Stimulated activated naive CD8-positive, alpha-beta T cell treated with anti-CD3 and anti-CD28 coated beads, Interleukin-15, Interleukin-2, amounts not matched to agents 100 ng/mL and 50 ng/mL, for 24 hours (primary cell): ENCODE measurements around the gene ERI3.

Experiments
- H3K27ac Mint-ChIP-seq: one replicate; pipeline ENCODE4 v1.8.0; 2021; ENCODE audit warnings: mild to moderate bottlenecking, mixed read lengths
- H3K27me3 Mint-ChIP-seq: one replicate; pipeline ENCODE4 v1.8.0; 2021; ENCODE audit warnings: mixed read lengths
- H3K36me3 Mint-ChIP-seq: one replicate; pipeline ENCODE4 v1.8.0; 2021; ENCODE audit warnings: low read depth, mixed read lengths
- H3K4me1 Mint-ChIP-seq: one replicate; pipeline ENCODE4 v1.8.0; 2021; ENCODE audit warnings: low read depth, mixed read lengths
- H3K4me3 Mint-ChIP-seq: one replicate; pipeline ENCODE4 v1.8.0; 2021; ENCODE audit warnings: mild to moderate bottlenecking, mixed read lengths
- H3K9me3 Mint-ChIP-seq: one replicate; pipeline ENCODE4 v1.8.0; 2021; ENCODE audit warnings: mixed read lengths

Gene ERI3

DNA sequence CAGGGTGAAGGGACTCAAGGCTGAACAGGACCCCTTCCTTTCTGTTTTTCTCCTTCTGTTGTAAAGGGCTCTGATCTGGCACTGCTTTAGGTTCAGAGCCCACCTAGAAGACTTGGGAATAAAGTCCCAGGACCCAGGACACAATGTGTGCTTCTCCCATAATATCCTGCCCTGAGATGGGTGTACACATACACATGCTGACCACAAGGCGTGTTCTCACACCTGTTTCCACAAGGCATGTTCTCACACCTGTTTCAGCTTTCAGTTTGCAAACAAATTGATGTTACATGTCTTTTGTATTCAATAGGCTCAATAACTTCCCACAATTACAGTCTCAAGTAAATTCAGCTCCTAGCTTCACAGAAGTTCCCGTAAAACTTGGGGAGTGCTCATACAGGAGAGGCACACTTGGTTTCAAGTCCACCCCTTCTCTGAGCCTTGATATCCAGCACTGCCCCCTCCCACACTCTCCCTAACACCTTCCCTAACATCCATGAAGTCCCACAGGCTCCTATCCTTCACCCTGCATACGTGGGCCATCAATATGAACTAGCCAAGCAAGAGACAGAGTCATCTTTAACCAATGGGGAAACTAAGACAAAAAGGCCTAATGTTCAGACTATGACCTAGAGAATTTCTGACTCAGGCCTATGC is 41.7 kb downstream of the ERI3 start:
- Mint-ChIP-seq H3K4me1 (no peaks in the 10 kb centered on the region), H3K36me3 (peaks cover 40% of the 10 kb centered on the region), H3K9me3 (no peaks in the 10 kb centered on the region), H3K27ac (no peak overlapping the region), H3K4me3 (no peak overlapping the region), H3K27me3 (no peaks in the 10 kb centered on the region)

DNA sequence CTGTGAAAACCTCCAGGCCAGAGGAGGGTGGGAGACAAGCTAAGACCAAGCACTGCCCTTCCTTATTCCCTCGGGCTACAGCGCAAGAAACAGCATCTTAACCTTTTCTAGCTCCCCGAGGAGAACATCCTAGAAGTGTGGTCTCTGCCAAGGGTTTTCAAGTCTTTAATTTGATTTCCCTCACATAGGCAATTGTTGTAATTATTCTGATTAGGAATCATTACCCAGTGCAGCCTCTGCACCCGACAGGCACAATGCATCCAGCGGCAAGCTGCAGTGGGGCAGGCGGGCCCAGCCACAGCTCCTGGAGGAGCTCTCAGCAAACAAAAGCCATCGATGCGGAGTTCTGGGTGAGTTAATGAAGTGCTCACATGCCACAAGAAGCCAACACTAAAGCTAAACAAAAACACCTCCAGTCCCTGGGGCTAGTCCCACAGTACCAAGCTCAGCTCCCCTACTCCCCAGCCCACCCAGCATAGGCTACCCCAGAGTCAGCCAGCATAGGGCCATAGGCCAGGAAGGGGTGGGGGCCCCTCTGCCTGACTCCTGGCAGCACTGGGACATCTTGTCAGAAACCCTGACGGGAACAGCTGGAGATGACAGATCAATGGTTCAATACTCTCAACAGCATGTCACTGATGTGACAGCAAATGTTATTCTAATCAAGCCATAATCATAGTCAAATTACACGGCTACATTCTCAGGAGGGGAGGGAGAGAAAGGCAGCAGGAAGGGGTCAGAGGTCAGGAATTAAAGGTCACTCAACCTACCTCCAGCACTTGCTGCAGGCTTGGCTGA is 42.5 kb downstream of the ERI3 start:
- H3K27me3 Mint-ChIP-seq: no peaks in the 10 kb centered on the region

DNA sequence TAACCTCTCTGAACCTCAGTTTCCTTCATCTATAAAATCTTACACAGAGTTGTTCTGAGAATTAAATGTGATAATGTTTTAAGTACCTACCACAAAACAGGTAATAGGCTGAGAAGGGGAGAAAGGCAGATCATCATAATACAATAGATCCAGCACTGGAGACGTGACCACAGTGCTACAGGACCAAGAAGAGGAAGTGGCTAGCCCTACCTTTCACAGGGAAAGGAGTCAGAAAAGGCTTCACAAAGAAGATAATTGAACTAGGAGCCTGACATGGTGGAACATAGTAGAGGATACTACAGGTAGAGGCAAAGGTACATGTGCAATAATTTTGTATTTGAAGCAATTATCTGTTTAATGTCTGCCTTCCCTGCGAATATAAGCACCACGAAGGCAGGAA is 45.1 kb downstream of the ERI3 start:
- Mint-ChIP-seq H3K27me3 (no peaks in the 10 kb centered on the region), H3K4me3 (no peak overlapping the region), H3K9me3 (no peaks in the 10 kb centered on the region), H3K4me1 (peaks cover 13% of the 10 kb centered on the region), H3K36me3 (peaks cover 58% of the 10 kb centered on the region), H3K27ac (no peak overlapping the region)

More for the DNA sequence above, 42.5 kb downstream of the ERI3 start:
- Mint-ChIP-seq H3K4me3 (no peak overlapping the region), H3K27ac (no peak overlapping the region), H3K4me1 (no peaks in the 10 kb centered on the region), H3K36me3 (peaks cover 42% of the 10 kb centered on the region), H3K9me3 (no peaks in the 10 kb centered on the region)

DNA sequence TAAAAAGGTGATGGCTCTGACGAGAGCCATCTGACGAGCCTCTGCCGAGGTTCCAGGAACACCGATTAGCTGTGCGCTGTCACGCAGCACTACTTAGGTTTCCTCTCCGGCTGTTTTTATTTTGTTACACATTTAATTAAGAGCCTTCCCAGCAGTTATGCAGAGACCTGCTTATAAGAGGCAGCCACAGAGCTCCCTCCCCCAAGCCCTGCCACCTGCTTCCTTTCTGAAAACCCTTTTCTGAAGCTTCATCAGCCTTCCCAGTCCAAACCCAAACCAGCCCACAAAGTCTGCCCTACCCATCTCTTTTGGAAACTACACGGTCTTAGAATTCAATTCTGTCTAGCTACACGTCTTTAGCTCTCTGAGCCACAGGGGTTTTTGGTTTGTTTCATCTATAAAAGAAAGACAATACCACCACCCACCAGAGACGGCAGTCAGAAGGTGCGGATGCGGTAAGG is 49.1 kb downstream of the ERI3 start:
- Mint-ChIP-seq H3K27me3 (no peaks in the 10 kb centered on the region), H3K27ac (peak overlapping the region; percentile 50)

DNA sequence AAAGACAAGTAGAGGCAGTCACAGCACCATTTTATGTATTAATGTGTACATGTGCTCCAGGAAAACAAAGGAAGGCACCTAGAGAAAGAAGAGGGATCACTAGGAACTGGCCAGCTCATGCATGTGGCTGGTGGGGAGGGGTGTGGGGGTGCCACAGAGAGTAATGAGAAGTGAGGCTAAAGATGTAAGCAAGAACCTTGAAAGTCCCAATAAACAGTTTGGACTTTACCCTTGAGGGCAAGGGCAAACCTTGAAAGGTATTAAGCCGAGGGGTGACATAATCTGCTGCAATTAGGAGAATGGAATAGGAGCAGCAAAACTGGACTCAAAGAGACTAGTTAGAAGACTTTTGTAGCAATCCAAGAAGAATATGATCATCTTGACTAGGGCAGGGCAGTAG is 51.5 kb downstream of the ERI3 start:
- Mint-ChIP-seq H3K27ac (no peak overlapping the region), H3K36me3 (peaks cover 64% of the 10 kb centered on the region), H3K9me3 (no peaks in the 10 kb centered on the region), H3K27me3 (no peaks in the 10 kb centered on the region), H3K4me3 (no peak overlapping the region), H3K4me1 (peaks cover 13% of the 10 kb centered on the region)

More for the DNA sequence above, 49.1 kb downstream of the ERI3 start:
- H3K36me3 Mint-ChIP-seq: peaks cover 67% of the 10 kb centered on the region
- no peak overlapping the region for H3K4me3 Mint-ChIP-seq
- H3K9me3 Mint-ChIP-seq: no peaks in the 10 kb centered on the region
- peaks cover 13% of the 10 kb centered on the region for H3K4me1 Mint-ChIP-seq

DNA sequence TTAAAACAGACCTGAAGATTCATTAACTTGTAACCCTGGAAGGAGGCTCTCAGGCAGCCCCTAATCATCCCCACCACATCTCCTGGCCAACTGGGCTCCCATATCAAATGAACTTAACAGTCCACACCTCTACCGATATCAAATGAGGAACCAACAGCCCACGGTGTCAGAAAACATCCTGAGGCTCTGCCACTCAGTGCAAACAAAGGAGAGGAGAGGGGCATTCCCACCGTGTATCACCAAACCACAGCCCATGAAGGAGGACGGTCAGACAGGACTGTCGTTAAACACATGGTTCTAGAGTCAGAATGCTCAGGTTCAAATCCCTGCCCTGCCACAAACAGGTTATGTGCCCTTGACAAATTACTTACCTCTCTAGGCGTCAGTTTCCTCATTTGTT is 52.5 kb downstream of the ERI3 start:
- H3K27ac Mint-ChIP-seq: no peak overlapping the region
- no peaks in the 10 kb centered on the region for H3K27me3 Mint-ChIP-seq
- peaks cover 13% of the 10 kb centered on the region for H3K4me1 Mint-ChIP-seq
- H3K9me3 Mint-ChIP-seq: no peaks in the 10 kb centered on the region
- H3K4me3 Mint-ChIP-seq: no peak overlapping the region
- peaks cover 56% of the 10 kb centered on the region for H3K36me3 Mint-ChIP-seq

DNA sequence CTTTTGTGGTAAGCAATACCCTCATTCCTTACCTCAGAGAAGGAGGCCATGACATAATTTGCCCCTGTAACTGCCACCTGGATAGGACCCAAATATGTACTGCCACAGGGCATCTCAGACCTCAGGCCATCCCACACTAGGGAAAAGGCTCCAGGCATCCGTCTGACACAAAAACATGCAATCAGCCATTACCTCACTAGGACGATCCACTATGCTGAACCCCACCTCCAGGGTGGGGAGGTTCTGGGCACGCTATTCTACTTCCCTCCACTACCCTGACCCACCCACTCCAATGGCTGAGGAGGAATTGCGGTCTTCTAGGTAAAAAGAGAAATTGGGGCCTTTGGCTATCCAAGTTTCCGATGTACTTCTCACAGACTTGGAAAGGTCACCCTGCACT is 53.6 kb downstream of the ERI3 start:
- no peak overlapping the region for H3K4me3 Mint-ChIP-seq
- peaks cover 11% of the 10 kb centered on the region for H3K4me1 Mint-ChIP-seq
- H3K27ac Mint-ChIP-seq: no peak overlapping the region
- H3K36me3 Mint-ChIP-seq: peaks cover 53% of the 10 kb centered on the region
- no peaks in the 10 kb centered on the region for H3K27me3 Mint-ChIP-seq
- H3K9me3 Mint-ChIP-seq: no peaks in the 10 kb centered on the region

DNA sequence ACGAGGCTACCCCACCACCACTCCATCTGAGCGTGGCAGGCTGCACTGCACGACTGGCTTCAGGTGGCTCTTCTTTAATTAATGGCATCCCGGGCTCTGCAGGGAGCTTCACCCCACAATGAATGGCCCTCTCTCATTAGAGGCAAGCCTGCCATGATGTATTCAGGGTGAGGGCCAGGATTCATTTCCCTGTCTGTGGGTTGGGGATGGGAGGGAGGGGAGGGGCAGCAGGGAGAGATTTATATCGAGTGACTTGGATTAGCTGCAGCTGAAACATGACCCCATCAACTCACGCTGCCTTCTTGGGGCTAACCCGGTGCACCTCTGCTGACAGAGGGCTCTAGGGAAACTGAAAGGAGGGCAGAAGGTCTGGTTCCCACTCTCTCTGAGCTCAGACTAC is 54.2 kb downstream of the ERI3 start:
- Mint-ChIP-seq H3K9me3 (no peaks in the 10 kb centered on the region), H3K36me3 (peaks cover 53% of the 10 kb centered on the region), H3K27me3 (no peaks in the 10 kb centered on the region), H3K4me3 (no peak overlapping the region), H3K27ac (no peak overlapping the region), H3K4me1 (peaks cover 5% of the 10 kb centered on the region)

DNA sequence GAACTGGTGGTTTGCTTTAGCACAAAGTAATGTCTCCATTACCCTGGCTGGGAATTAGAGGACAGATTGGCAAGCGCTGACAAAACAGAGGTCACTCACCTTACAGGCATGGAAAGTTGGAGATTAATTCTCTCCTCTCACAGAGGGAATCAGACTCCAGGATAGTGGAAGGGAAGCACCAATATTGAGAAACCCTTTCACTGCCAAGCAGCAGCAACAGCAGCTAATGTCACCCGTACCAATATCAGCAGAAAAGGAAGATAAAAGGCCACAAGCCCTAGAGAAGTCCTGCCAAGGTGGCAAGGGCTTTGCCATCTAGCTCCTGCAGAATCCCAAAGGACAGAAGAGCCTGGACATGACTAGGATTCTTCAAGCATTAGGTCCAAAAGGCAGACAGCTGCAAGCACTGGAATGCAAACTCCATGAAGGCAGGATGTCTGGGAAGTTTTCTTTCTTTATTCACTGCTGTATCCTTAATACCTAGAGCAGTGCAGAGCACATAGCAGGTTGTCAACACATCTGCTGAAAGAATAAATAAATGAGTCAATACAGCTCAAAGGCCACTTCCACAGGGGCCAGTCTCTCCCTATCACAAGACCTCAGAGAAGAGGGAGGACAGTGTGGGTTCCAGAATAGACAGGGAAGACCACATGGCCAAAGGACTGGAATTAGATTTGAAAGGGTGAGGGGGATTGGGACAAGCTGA is 57.2 kb downstream of the ERI3 start:
- H3K4me3 Mint-ChIP-seq: no peak overlapping the region
- no peaks in the 10 kb centered on the region for H3K4me1 Mint-ChIP-seq
- H3K9me3 Mint-ChIP-seq: no peaks in the 10 kb centered on the region
- no peak overlapping the region for H3K27ac Mint-ChIP-seq
- no peaks in the 10 kb centered on the region for H3K27me3 Mint-ChIP-seq
- H3K36me3 Mint-ChIP-seq: peaks cover 41% of the 10 kb centered on the region

DNA sequence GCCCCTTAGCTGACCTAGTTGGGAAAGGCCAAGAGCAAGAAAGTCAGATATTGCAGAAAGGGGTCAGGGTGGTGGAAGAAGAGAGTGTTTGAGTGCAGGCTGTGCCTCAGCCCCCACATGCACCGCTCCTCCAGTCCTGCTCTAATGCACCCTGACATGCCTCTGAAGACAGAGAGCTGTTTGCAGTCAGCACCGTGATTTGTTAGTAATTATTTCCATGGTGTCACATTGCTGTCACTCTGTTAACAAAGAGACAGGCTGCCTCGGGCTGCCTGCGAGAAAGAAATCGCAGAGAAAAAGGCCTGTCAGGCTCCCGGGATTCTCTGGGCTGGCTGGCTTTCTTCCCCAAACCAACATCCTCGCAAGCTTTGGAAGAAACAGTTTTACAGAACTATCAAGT is 58.3 kb downstream of the ERI3 start:
- Mint-ChIP-seq H3K4me1 (no peaks in the 10 kb centered on the region), H3K4me3 (no peak overlapping the region), H3K27me3 (no peaks in the 10 kb centered on the region), H3K9me3 (no peaks in the 10 kb centered on the region), H3K27ac (no peak overlapping the region), H3K36me3 (peaks cover 37% of the 10 kb centered on the region)

DNA sequence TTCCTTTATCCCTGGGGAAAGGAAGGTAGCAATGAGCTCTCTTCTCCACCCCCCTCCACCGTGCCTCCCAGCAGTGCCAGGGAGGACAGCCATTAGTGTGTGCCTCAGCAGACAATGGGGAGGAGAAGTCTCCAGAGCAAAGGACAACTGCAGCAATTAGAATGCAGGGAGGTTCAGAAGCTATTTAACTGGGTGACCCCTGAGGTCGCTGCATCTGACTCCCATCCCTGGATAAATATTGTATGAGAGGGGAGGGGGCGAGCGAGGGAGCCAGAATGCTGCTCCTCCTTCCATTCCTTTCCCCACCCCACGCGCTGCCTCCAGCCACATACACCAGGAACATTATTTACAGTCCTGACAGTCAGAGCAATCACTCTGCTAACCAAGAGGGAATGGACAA is 59.0 kb downstream of the ERI3 start:
- Mint-ChIP-seq H3K4me3 (no peak overlapping the region), H3K27ac (no peak overlapping the region), H3K27me3 (no peaks in the 10 kb centered on the region), H3K9me3 (no peaks in the 10 kb centered on the region), H3K36me3 (peaks cover 42% of the 10 kb centered on the region), H3K4me1 (no peaks in the 10 kb centered on the region)

DNA sequence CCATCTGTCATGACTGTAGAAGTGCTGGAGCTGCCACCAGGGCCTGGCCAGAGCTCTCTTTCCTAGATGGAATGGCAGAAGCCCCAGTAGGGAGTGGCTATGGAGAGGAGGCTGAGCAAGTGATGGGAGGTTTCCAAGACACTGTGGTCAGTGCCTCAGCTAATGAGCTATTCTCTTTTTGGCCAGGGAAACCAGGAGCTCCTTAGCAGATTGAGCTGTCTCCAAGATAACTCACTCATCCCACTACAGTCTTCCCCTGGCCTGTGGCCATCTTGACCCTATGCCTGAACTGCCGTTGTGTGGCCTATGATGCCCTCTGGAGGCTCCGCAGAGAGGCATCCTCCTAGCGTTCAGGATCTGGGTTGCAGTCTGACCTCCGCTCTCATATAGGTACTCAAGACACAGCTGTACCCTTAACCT is 60.5 kb downstream of the ERI3 start:
- H3K27me3 Mint-ChIP-seq: no peaks in the 10 kb centered on the region
- H3K27ac Mint-ChIP-seq: no peak overlapping the region
- H3K4me1 Mint-ChIP-seq: no peaks in the 10 kb centered on the region
- H3K4me3 Mint-ChIP-seq: no peak overlapping the region
- H3K9me3 Mint-ChIP-seq: no peaks in the 10 kb centered on the region
- peaks cover 41% of the 10 kb centered on the region for H3K36me3 Mint-ChIP-seq

DNA sequence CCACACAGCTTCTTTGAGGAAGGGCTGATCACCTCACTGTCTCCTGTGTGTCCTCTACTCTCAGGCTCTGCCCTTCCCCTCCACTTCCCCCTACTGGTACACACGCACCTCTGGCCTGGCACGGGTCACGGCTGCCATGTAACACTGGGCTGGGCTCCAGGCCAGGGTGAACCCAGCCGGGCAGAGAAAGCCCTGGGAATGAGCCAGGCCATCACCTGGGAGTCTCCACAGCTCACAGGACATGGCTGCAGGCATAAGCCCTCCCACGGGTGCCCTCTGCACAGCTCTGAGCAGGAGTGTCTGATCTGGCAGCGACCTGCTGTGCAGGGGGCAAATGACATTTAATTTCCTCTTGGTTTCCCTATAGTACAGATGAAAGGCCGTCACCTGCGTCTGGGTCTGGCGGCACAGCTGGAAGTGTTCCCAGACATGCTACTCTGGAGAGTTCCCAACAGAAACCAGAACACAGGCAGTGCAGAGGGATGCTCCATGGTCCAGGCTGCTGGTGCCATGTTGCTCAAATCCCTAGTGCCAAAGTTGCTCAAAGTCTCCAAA is 61.2 kb downstream of the ERI3 start:
- no peak overlapping the region for H3K27ac Mint-ChIP-seq

DNA sequence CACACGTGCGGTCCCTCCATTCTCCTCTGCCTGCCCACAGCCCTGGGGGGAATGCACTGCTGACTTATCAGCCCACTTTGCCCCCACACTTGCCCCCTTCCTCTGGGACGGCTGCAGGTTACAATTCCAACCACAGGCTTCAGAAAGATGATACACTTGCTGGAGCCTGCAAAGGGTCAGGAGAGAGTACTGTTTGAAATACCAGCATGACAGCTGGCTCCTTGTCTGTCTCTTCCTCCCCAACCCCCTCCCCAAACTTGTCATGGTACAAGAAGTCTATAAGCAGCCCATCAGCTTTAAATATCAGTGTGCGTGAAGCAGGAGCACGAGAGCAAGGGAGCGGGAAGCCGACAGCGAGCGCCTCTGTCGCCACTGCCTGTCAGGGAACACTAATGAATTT is 62.4 kb downstream of the ERI3 start:
- Mint-ChIP-seq H3K27me3 (no peaks in the 10 kb centered on the region), H3K36me3 (peaks cover 47% of the 10 kb centered on the region), H3K4me1 (no peaks in the 10 kb centered on the region), H3K27ac (no peak overlapping the region), H3K9me3 (no peaks in the 10 kb centered on the region), H3K4me3 (no peak overlapping the region)

More for the DNA sequence above, 61.2 kb downstream of the ERI3 start:
- Mint-ChIP-seq H3K4me1 (no peaks in the 10 kb centered on the region), H3K4me3 (no peak overlapping the region), H3K9me3 (no peaks in the 10 kb centered on the region), H3K27me3 (no peaks in the 10 kb centered on the region), H3K36me3 (peaks cover 40% of the 10 kb centered on the region)
